ENCODE results near the gene HLA-DMA. TPM values are rescaled to one million over a fixed set of nuclear protein-coding genes. Genes with fewer than 3 reads are reported as not detected.
A peak's percentile ranks its signal among the peaks of the same experiment; 100 is the strongest.

HLA-DMA gene
- total and polyA plus RNA-seq, 2 of the 13 experiments (the other 11 are each of a cell fraction or from before 2014, with no cell fraction given) = 0.70 to 0.71 TPM

DNA sequence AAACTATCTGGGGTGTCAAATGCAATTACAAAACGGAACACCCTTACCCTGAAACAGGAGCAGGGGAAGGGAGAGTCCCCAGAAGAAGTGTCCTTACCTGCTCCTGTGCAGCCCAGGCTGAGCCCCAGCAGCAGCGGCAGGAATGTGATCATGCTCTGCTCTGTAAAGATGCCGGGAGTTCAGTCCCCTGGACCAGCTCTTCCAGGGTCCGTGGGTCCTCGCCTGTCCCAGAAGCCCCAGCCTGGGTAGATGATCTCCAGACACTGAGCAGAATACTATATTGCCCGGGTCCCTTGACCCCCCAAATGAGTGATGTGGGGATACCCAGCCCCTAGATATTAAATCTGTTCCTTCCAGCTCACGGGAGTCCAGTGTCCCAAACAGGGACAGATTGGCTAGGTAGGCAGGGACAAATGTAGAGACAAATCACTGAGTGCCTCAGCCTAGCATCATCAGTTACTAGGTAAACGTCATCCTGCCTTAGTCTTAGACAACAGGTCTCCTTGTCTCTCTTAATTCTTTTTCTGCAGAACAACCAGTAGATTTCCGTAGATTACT lies 12.2 kb downstream of the HLA-DMA start, which contains the start of gene HLA-DMB:
HLA-DMB (minus strand) TSS at position 373 of the 558 bp plus-strand sequence; CDS start at position 152, 221 bp downstream.
- WGBS (ENCODE audit: low lambda C conversion rate) = 3% methylated on average over 5 of the region's 9 CpGs
- intact Hi-C loops (cut with micrococcal nuclease; ENCODE audit: unreplicated experiment) (no loop called here), in situ Hi-C loops (cut with HindIII; ENCODE audit: extremely low pct_ligation_motif_present, low pct_unique_long_range_greater_than_20kb) (no loop called here)
- H3K27me3 ChIP-seq (ENCODE audit: control insufficient read depth in 1 of 2, insufficient read depth in 2 of 2, low read length in 2 of 2) = peaks cover 4 to 33% of the 10 kb centered on the region in 2 experiments; a peak in 3 of 5 replicates
- no peaks in the 10 kb centered on the region for H4K20me1 ChIP-seq (ENCODE audit: insufficient read depth, low read length)
- H3K79me2 ChIP-seq (ENCODE audit: insufficient read depth, low read length) = no peaks in the 10 kb centered on the region
- H2AFZ ChIP-seq (ENCODE audit: low read length) = no peak within 1 kb of the TSS
- peak; percentile 90 for ATAC-seq
- H3K36me3 ChIP-seq (replicated peaks in 1 of 2; ENCODE audit: control insufficient read depth in 1 of 2, insufficient read depth in 2 of 2, low read length in 2 of 2) = no peaks in the 10 kb centered on the region
- H3K4me3 ChIP-seq (replicated peaks in 1 of 3; ENCODE audit: insufficient read depth in 1 of 3, low read depth in 2 of 3, low read length in 3 of 3) = no peak within 1 kb of the TSS; a peak in 1 of 6 replicates
- no peak within 1 kb of the TSS for H3K4me2 ChIP-seq (ENCODE audit: low read depth, low read length)
- no peaks in the 10 kb centered on the region for H3K9me3 ChIP-seq (ENCODE audit: low read length)
- ChIA-PET CTCF (ENCODE audit: low intra/inter-chr PET ratio, low total read pairs) (no interaction called here), POLR2A (interaction anchor here (0.8 to 1.5 kb wide), 4 partner anchors 12 to 33 kb away, joined by 3 to 7 read pairs (median 4); partner anchors contain the start of gene HLA-DMA)
- DNase-seq (ENCODE audit: low spot score) = peak; percentile 49
- BruUV-seq (replicated peaks) = no TSS peak
- TF ChIP-seq TEAD2 (CRISPR knock-in tag; IDR thresholded peaks at IDR 0.05) (no peak), CREB1 (IDR thresholded peaks at IDR 0.05) (peak; percentile 86), CREB1 (CRISPR knock-in tag; IDR thresholded peaks at IDR 0.05) (peak; percentile 96), ZNF660 (CRISPR knock-in tag; IDR thresholded peaks at IDR 0.05; ENCODE audit: borderline replicate concordance, low read depth) (no peak), NFYB (CRISPR knock-in tag; IDR thresholded peaks at IDR 0.05) (peak; percentile 57), BHLHE40 (IDR thresholded peaks at IDR 0.05; ENCODE audit: low read length) (0 out of 2 replicates have a peak, but pooled peaks have one; percentile 52), RFXAP (CRISPR knock-in tag; IDR thresholded peaks at IDR 0.05; ENCODE audit: borderline replicate concordance) (peak; percentile 100), PHF5A (CRISPR knock-in tag; IDR thresholded peaks at IDR 0.05; ENCODE audit: low read depth, unreplicated experiment) (no peak), SOX6 (IDR thresholded peaks at IDR 0.05) (no peak), SOX6 (CRISPR knock-in tag; IDR thresholded peaks at IDR 0.05) (no peak), RFXANK (CRISPR knock-in tag; IDR thresholded peaks at IDR 0.05) (peak; percentile 99), ZMYM2 (CRISPR knock-in tag; IDR thresholded peaks at IDR 0.05) (no peak), ZNF777 (CRISPR knock-in tag; IDR thresholded peaks at IDR 0.05) (no peak), HIVEP1 (CRISPR knock-in tag; IDR thresholded peaks at IDR 0.05) (no peak), ATF1 (CRISPR knock-in tag; IDR thresholded peaks at IDR 0.05) (peak; percentile 90), RFX5 (IDR thresholded peaks at IDR 0.05; ENCODE audit: low read depth, low read length) (peak; percentile 99), GABPB1 (CRISPR knock-in tag; IDR thresholded peaks at IDR 0.05) (no peak), ZNF451 (CRISPR knock-in tag; IDR thresholded peaks at IDR 0.05) (no peak), CREM (IDR thresholded peaks at IDR 0.05) (peak; percentile 84), CREM (CRISPR knock-in tag; IDR thresholded peaks at IDR 0.05) (no peak), NFYC (CRISPR knock-in tag; IDR thresholded peaks at IDR 0.05) (peak; percentile 54; the same call in 1 of the 2 replicates)
- peak; percentile 21 for FAIRE-seq
- no peak within 1 kb of the TSS for H3K27ac ChIP-seq (ENCODE audit: extremely low read length, insufficient read depth, low read length)
- H3K4me1 ChIP-seq (ENCODE audit: insufficient read depth, low read length) = no peaks in the 10 kb centered on the region
- no peak within 1 kb of the TSS for H3K9ac ChIP-seq (ENCODE audit: insufficient read depth, low read depth, low read length)
